Keratinocyte (primary cell): Measurements from ENCODE around the gene CACUL1.

Experiments
- CTCF ChIP-seq, 3 experiments: IDR thresholded peaks in 1 of 3; conservative IDR thresholded peaks in 1 of 3; optimal IDR thresholded peaks in 1 of 3; 2 replicates in 2 of 3; 3 replicates in 1 of 3; pipeline versions ENCODE3 to v1.5.1; 2011; ENCODE audit warnings: low read length in 3 of 3, mild to moderate bottlenecking in 3 of 3, moderate library complexity in 2 of 3, control low read depth in 1 of 3, inconsistent platforms in 1 of 3; ENCODE audit not compliant: insufficient read depth in 2 of 3; ENCODE audit errors: extremely low read depth in 1 of 3
- EZH2 ChIP-seq: IDR thresholded peaks from one replicate; pipeline ENCODE4 v1.6.1; 2012; ENCODE audit warnings: inconsistent platforms, mild to moderate bottlenecking, low read length, moderate library complexity

- TF ChIP-seq CTCF (optimal IDR thresholded peaks at IDR 0.05 in 1 of 3, IDR thresholded peaks at IDR 0.05 in 1 of 3, conservative IDR thresholded peaks at IDR 0.05 in 1 of 3; ENCODE audit: extremely low read depth in 1 of 3, insufficient read depth in 2 of 3, low read length in 3 of 3) (no peak), EZH2 (no peak)
These were observed 17.2 kb upstream of the CACUL1 start for GRCh38 chr10:118771976-118772375.
